Panc1 (cell line): ENCODE results near the gene GRK2. TPM values are rescaled to one million over a fixed set of nuclear protein-coding genes. Genes with fewer than 3 reads are reported as not detected.

Experiments
- ATAC-seq: fragments of 200-7000 bp; cut with Tn5 transposase; 2 replicates; pipeline ENCODE4 v1.9.1; 2020; ENCODE audit warnings: mild to moderate bottlenecking, moderate library complexity
- BruUV-seq: library from RNA; stranded (reverse); fragments of 400-500 nt; replicated peaks from 2 replicates; lab custom pipeline; 2021; lab: Mats Ljungman, UMichigan
- CTCF ChIA-PET: fragments of 300-600 bp; sonication (Branson Sonifier 250); formaldehyde crosslinking; loops from one replicate; lab custom pipeline; 2022; ENCODE audit warnings: antibody characterized with exemption; lab: Charles Lee
- POLR2A ChIA-PET: fragments of 300-600 bp; sonication (Branson Sonifier 250); formaldehyde crosslinking; loops from one replicate; lab custom pipeline; 2022; ENCODE audit warnings: antibody characterized with exemption; lab: Charles Lee
- DNase-seq: peaks from one replicate; pipeline ENCODE4 v3.0.0-alpha.2; 2010; ENCODE audit warnings: low read depth, low spot score
- H3K27ac ChIP-seq: 2 replicates; pipeline ENCODE4 v1.5.1; 2011; ENCODE audit warnings: mild to moderate bottlenecking, low read length, inconsistent platforms
- H3K27me3 ChIP-seq: fragments of 200-500 bp; sonication (Bioruptor generic); 2 replicates; pipeline ENCODE4 v1.6.0; 2014; ENCODE audit warnings: low read length, inconsistent platforms; ENCODE audit not compliant: control insufficient read depth, insufficient read depth
- H3K36me3 ChIP-seq: fragments of 200-500 bp; sonication (Bioruptor generic); 2 replicates; pipeline ENCODE4 v1.5.1; 2014; ENCODE audit warnings: inconsistent platforms, mild to moderate bottlenecking, low read length, moderate library complexity; ENCODE audit not compliant: control insufficient read depth, insufficient read depth
- H3K4me1 ChIP-seq: 2 replicates; pipeline ENCODE4 v1.5.1; 2011; ENCODE audit warnings: inconsistent platforms, mild to moderate bottlenecking, low read length, moderate library complexity; ENCODE audit not compliant: control insufficient read depth, insufficient read depth
- H3K4me3 ChIP-seq, 2 experiments: 2 replicates each; pipeline ENCODE4 v1.5.1; 2011 to 2012; ENCODE audit warnings: low read depth in 2 of 2, low read length in 2 of 2, mild to moderate bottlenecking in 2 of 2, inconsistent platforms in 1 of 2, moderate library complexity in 1 of 2
- H3K9me3 ChIP-seq: fragments of 200-500 bp; sonication (Bioruptor generic); 2 replicates; pipeline ENCODE4 v1.5.1; 2014; ENCODE audit warnings: low read depth, mild to moderate bottlenecking, inconsistent platforms, low read length, moderate library complexity; ENCODE audit not compliant: control insufficient read depth, insufficient read depth
- POLR2AphosphoS5 ChIP-seq: IDR thresholded peaks from 2 replicates; pipeline ENCODE4 v1.6.1; 2012; ENCODE audit warnings: mild to moderate bottlenecking, low read depth, low read length, moderate library complexity
- SIN3A ChIP-seq: IDR thresholded peaks from 2 replicates; pipeline ENCODE4 v1.6.1; 2012; ENCODE audit warnings: low read depth, mild to moderate bottlenecking, low read length, moderate library complexity, borderline replicate concordance; ENCODE audit not compliant: insufficient read depth
- TCF7L2 ChIP-seq: IDR thresholded peaks from 2 replicates; pipeline ENCODE4 v1.6.1; 2011; ENCODE audit warnings: mild to moderate bottlenecking, low read depth, low read length, inconsistent platforms
- in situ Hi-C: cut with HindIII; loops from 2 replicates; pipeline ENCODE4 v1.10.0; 2016; ENCODE audit warnings: low sequenced_read_pairs, low pct_unique_long_range_greater_than_20kb
- intact Hi-C: fragments of 100-400 bp; cut with micrococcal nuclease; formaldehyde crosslinking; loops from one replicate; pipeline ENCODE4 v1.10.0; 2022; ENCODE audit not compliant: unreplicated experiment
- total RNA-seq: library from RNA; stranded (reverse); gene quantifications from one replicate; pipeline ENCODE4 v1.2.1, GENCODE V29; 2021; ENCODE audit not compliant: unreplicated experiment
- TF ChIP-seq, protein P1 (sequence below): fragments of 450-650 bp; IDR thresholded peaks from 2 replicates; pipeline ENCODE4 v1.5.1; 2017; ENCODE audit warnings: mild to moderate bottlenecking
- TF ChIP-seq, protein P2 (sequence below), 2 experiments: IDR thresholded peaks; 2 replicates each; pipeline ENCODE4 v1.6.1; 2011 to 2012; ENCODE audit warnings: low read depth in 2 of 2, control low read depth in 1 of 2, low read length in 1 of 2, mild to moderate bottlenecking in 1 of 2, moderate library complexity in 1 of 2; ENCODE audit not compliant: insufficient read depth in 1 of 2

The GRK2 gene
- total RNA-seq, 1 experiment from 2014 or later, result 103 TPM

DNA sequence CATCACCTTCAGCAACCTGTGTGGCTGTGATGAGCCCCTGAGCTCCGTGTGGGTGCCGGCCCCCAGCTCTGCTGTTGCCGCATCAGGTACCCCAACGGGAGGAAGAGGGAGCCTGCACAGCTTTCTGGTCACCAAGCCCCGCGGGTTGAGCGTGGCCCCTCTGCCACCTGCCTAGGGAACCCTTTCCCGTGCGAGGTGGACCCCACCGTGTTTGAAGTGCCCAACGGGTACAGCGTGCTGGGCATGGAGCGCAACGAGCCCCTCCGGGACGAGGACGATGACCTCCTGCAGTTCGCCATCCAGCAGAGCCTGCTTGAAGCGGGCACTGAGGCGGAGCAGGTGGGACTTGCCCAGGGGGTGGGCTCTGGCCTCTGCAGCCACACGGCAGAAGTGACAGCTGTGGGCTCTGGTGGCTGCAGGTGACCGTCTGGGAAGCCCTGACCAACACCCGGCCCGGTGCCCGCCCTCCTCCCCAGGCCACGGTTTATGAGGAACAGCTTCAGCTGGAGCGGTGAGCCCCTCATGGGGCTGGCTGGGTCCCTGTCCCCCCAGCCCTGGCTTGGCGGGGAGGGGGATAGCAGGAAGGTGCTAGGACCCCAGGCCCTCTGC, 35.1 kb downstream of the GRK2 start:
- TF ChIP-seq POLR2AphosphoS5 (no peak), SIN3A (no peak), TCF7L2 (no peak)
- TF ChIP-seq, protein P1, sequence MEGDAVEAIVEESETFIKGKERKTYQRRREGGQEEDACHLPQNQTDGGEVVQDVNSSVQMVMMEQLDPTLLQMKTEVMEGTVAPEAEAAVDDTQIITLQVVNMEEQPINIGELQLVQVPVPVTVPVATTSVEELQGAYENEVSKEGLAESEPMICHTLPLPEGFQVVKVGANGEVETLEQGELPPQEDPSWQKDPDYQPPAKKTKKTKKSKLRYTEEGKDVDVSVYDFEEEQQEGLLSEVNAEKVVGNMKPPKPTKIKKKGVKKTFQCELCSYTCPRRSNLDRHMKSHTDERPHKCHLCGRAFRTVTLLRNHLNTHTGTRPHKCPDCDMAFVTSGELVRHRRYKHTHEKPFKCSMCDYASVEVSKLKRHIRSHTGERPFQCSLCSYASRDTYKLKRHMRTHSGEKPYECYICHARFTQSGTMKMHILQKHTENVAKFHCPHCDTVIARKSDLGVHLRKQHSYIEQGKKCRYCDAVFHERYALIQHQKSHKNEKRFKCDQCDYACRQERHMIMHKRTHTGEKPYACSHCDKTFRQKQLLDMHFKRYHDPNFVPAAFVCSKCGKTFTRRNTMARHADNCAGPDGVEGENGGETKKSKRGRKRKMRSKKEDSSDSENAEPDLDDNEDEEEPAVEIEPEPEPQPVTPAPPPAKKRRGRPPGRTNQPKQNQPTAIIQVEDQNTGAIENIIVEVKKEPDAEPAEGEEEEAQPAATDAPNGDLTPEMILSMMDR, result no peak
- TF ChIP-seq, protein P2, sequence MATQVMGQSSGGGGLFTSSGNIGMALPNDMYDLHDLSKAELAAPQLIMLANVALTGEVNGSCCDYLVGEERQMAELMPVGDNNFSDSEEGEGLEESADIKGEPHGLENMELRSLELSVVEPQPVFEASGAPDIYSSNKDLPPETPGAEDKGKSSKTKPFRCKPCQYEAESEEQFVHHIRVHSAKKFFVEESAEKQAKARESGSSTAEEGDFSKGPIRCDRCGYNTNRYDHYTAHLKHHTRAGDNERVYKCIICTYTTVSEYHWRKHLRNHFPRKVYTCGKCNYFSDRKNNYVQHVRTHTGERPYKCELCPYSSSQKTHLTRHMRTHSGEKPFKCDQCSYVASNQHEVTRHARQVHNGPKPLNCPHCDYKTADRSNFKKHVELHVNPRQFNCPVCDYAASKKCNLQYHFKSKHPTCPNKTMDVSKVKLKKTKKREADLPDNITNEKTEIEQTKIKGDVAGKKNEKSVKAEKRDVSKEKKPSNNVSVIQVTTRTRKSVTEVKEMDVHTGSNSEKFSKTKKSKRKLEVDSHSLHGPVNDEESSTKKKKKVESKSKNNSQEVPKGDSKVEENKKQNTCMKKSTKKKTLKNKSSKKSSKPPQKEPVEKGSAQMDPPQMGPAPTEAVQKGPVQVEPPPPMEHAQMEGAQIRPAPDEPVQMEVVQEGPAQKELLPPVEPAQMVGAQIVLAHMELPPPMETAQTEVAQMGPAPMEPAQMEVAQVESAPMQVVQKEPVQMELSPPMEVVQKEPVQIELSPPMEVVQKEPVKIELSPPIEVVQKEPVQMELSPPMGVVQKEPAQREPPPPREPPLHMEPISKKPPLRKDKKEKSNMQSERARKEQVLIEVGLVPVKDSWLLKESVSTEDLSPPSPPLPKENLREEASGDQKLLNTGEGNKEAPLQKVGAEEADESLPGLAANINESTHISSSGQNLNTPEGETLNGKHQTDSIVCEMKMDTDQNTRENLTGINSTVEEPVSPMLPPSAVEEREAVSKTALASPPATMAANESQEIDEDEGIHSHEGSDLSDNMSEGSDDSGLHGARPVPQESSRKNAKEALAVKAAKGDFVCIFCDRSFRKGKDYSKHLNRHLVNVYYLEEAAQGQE (IDR thresholded peaks at IDR 0.05; ENCODE audit: insufficient read depth in 1 of 2, low read depth in 2 of 2, low read length in 1 of 2), result no peak
- intact Hi-C loops, result no loop called here
- POLR2A ChIA-PET, result no interaction called here

DNA sequence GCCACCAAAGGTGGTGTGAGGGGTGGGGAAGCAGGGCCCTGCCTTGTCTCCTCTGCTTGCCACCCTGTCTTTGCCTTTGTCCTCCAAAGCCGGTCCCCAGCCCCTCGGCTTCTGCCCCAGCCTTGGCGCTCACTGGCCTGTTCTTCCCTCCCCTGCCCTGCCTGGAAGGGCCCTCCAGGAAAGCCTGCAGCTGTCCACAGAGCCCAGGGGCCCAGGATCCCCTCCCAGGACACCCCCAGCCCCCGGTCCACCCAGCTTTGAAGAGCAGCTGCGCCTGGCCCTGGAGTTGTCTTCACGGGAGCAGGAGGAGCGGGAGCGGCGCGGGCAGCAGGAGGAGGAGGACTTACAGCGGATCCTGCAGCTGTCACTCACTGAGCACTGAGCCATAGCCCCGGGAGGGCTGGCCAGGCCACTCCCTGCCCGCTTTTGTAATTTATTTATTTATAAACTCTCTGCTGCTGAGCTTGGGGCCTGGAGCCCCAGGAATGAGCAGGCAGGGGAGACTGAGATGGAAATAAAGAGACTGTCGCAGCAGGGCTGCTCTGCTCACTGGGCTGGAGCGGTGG, 35.8 kb downstream of the GRK2 start:
- ATAC-seq (peak; percentile 74), DNase-seq (no peak)
- CTCF ChIA-PET, result interaction anchor here (2.3 kb wide), 1 partner anchor 15 kb away, joined by 8 read pairs; no protein-coding TSS in a partner anchor
- POLR2A ChIA-PET, result interaction anchor here (0.5 kb wide), 1 partner anchor 11 kb away, joined by 11 read pairs; no protein-coding TSS in a partner anchor
- Histone ChIP-seq H3K27ac (peak overlapping the region; percentile 83), H3K27me3 (no peaks in the 10 kb centered on the region), H3K4me3 (peak overlapping the region; percentile 74 to 85; a peak in 3 of 4 replicates), H3K36me3 (no peaks in the 10 kb centered on the region; the same call in 1 of the 2 replicates), H3K4me1 (peaks cover 27% of the 10 kb centered on the region), H3K9me3 (no peaks in the 10 kb centered on the region)
- no TSS peak for BruUV-seq
- in situ Hi-C loops (no loop called here), intact Hi-C loops (no loop called here)
- 0 out of 2 replicates have a peak, but pooled peaks have one; percentile 11 for TF ChIP-seq POLR2AphosphoS5
- TF ChIP-seq, protein P1, result no peak

More for the DNA sequence above, 35.1 kb downstream of the GRK2 start:
- Histone ChIP-seq H3K36me3 (no peaks in the 10 kb centered on the region; the same call in 1 of the 2 replicates), H3K4me3 (no peak overlapping the region), H3K27me3 (no peaks in the 10 kb centered on the region), H3K4me1 (peaks cover 27% of the 10 kb centered on the region), H3K27ac (no peak overlapping the region; the same call in 1 of the 2 replicates), H3K9me3 (no peaks in the 10 kb centered on the region)
- no peak for ATAC-seq
- DNase-seq, result no peak
- no TSS peak for BruUV-seq
- CTCF ChIA-PET, result interaction anchor here (2.3 kb wide), 1 partner anchor 16 kb away, joined by 8 read pairs; no protein-coding TSS in a partner anchor
- in situ Hi-C loops, result no loop called here
